IPS-11a (cell line): ENCODE data around the gene ACBD4.
A peak's percentile ranks its signal among the peaks of the same experiment; 100 is the strongest.

Experiments used
- H3K4me3 ChIP-seq: one replicate; pipeline ENCODE4 v1.5.1; 2013; ENCODE audit warnings: low read depth, low read length, control low read depth

Gene ACBD4

GRCh38 chr17:45132572-45133463, 2.7 kb upstream of the ACBD4 start:
- peak overlapping the region; percentile 50 for H3K4me3 ChIP-seq

GRCh38 chr17:45135978-45136791, 698 bp downstream of the ACBD4 start:
- no peak overlapping the region for H3K4me3 ChIP-seq

GRCh38 chr17:45136846-45137560, 1.5 kb downstream of the ACBD4 start:
- no peak overlapping the region for H3K4me3 ChIP-seq

GRCh38 chr17:45137561-45138305, 2.2 kb downstream of the ACBD4 start:
- no peak overlapping the region for H3K4me3 ChIP-seq

- no peak overlapping the region for H3K4me3 ChIP-seq
Observed at GRCh38 chr17:45138911-45139532, 3.5 kb downstream of the ACBD4 start.

- no peak overlapping the region for H3K4me3 ChIP-seq
Observed at GRCh38 chr17:45139533-45139920, 4.0 kb downstream of the ACBD4 start.

GRCh38 chr17:45143094-45143670, 7.7 kb downstream of the ACBD4 start:
- H3K4me3 ChIP-seq = no peak overlapping the region

- peak overlapping the region; percentile 38 for H3K4me3 ChIP-seq
Observed at GRCh38 chr17:45143767-45144198, 8.3 kb downstream of the ACBD4 start.

- H3K4me3 ChIP-seq = peak overlapping the region; percentile 38
Observed at GRCh38 chr17:45144199-45145034, 8.9 kb downstream of the ACBD4 start.

GRCh38 chr17:45145035-45145389, 9.5 kb downstream of the ACBD4 start:
- no peak overlapping the region for H3K4me3 ChIP-seq

GRCh38 chr17:45146166-45146565, 10.7 kb downstream of the ACBD4 start:
- no peak overlapping the region for H3K4me3 ChIP-seq

- no peak overlapping the region for H3K4me3 ChIP-seq
Observed at GRCh38 chr17:45146592-45146889, 11.1 kb downstream of the ACBD4 start.

GRCh38 chr17:45146890-45147580, 11.5 kb downstream of the ACBD4 start:
- peak overlapping the region; percentile 80 for H3K4me3 ChIP-seq

- H3K4me3 ChIP-seq = peak overlapping the region; percentile 80
Observed at GRCh38 chr17:45147581-45148182, 12.2 kb downstream of the ACBD4 start.

GRCh38 chr17:45148183-45149036, 12.9 kb downstream of the ACBD4 start, which contains the start of gene HEXIM1:
Gene HEXIM1, plus strand, starts transcription at chr17:45148475. Its CDS starts 716 bp downstream, at chr17:45149191.
- peak within 1 kb of the TSS; percentile 93 for H3K4me3 ChIP-seq

GRCh38 chr17:45149037-45149668, 13.7 kb downstream of the ACBD4 start:
- H3K4me3 ChIP-seq = peak overlapping the region; percentile 93
